NCI-H2196 treated with DMSO at 0.1 percent for 48 hours (cell line): Measurements from ENCODE around the gene SALL1.

Source experiments
- DNase-seq: peaks from one replicate; lab custom pipeline; 2025; ENCODE audit not compliant: unreplicated experiment; lab: John Stamatoyannopoulos, UW

The SALL1 gene

GRCh38 chr16:51113236-51114125, 37.6 kb downstream of the SALL1 start:
- DNase-seq: no peak

- DNase-seq: no peak
These were observed 38.7 kb downstream of the SALL1 start for GRCh38 chr16:51112323-51112722.

- DNase-seq: no peak
These were observed 39.3 kb downstream of the SALL1 start for GRCh38 chr16:51111759-51112158.

GRCh38 chr16:51110700-51111157, 40.3 kb downstream of the SALL1 start:
- no peak for DNase-seq

GRCh38 chr16:51109173-51109572, 41.9 kb downstream of the SALL1 start:
- DNase-seq: no peak

- DNase-seq: no peak
These were observed 43.3 kb downstream of the SALL1 start for GRCh38 chr16:51107742-51108141.

- no peak for DNase-seq
These were observed 44.5 kb downstream of the SALL1 start for GRCh38 chr16:51106535-51106934.

- no peak for DNase-seq
These were observed 47.5 kb downstream of the SALL1 start for GRCh38 chr16:51103590-51103989.

- DNase-seq: no peak
These were observed 53.3 kb downstream of the SALL1 start for GRCh38 chr16:51097729-51098128.

GRCh38 chr16:51095890-51096626, 55.0 kb downstream of the SALL1 start:
- DNase-seq: no peak

GRCh38 chr16:51095084-51095881, 55.8 kb downstream of the SALL1 start:
- DNase-seq: no peak

GRCh38 chr16:51093726-51094280, 57.3 kb downstream of the SALL1 start:
- DNase-seq: no peak
